ENCODE data around the gene RNASEH1.
"Not testable (repeated sequence)": the region's sequence is repeated elsewhere in the genome, so short reads cannot be mapped to it uniquely, and the experiment has no call there.

The RNASEH1 gene

DNA sequence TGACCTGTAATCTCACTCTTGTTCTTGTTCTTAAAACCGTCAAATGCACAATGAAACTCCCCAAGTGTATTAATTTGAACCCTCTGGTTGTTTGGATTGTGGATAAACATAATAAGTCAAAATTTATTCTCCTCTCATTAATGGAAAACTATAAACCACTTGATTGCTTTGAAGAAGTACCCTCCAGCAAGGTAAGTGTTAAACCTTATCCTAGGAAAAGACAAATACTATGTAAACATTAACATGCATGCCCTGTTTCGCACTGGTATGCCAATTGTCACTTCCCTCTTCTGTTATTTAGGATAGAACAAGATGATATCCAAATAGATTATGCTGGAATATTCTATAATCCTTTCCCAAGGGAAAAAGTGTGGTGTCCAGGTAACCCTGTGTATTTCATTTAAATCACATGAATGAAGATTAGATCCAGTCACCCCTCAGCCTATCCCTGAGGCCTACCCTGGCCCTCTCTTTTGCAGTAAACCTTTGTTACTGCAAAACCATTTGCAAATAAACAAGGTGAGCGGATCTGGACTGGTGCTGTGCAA lies 40.1 kb downstream of the RNASEH1 start:
- DNase-seq = no peak

DNA sequence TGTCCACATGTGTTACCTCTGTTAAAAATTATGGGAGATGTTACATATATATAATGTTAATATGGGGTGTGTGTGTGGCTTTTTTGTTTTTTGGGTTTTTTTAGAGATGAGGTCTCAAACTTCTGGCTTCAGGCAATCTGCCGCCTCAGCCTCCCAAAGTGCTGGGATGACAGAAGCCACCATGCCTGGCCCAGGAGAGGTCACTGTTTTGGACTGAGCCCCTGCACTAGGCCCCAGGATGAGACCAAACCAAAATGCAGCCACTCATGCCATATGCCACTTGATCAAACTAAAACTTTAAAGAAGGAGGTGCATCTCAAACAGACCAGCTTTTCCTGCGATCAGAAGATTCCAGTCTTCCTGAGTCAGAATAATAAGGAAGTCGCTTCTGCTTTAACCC lies 41.3 kb downstream of the RNASEH1 start:
- no peak for DNase-seq

DNA sequence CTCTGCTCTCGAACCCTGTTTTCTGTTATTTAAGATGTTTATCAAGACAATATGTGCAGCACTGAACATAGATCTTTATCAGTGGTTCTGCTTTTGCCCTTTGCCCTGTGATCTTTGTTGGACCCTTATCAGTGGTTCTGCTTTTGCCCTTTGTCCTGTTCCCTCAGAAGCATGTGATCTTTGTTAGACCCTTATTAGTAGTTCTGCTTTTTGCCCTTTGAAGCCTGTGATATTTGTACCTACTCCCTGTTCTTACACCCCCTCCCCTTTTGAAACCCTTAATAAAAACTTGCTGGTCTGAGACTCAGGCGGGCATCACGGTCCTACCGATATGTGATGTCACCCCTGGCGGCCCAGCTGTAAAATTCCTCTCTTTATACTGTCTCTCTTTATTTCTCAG lies 42.7 kb downstream of the RNASEH1 start:
- DNase-seq = not testable (repeated sequence)

DNA sequence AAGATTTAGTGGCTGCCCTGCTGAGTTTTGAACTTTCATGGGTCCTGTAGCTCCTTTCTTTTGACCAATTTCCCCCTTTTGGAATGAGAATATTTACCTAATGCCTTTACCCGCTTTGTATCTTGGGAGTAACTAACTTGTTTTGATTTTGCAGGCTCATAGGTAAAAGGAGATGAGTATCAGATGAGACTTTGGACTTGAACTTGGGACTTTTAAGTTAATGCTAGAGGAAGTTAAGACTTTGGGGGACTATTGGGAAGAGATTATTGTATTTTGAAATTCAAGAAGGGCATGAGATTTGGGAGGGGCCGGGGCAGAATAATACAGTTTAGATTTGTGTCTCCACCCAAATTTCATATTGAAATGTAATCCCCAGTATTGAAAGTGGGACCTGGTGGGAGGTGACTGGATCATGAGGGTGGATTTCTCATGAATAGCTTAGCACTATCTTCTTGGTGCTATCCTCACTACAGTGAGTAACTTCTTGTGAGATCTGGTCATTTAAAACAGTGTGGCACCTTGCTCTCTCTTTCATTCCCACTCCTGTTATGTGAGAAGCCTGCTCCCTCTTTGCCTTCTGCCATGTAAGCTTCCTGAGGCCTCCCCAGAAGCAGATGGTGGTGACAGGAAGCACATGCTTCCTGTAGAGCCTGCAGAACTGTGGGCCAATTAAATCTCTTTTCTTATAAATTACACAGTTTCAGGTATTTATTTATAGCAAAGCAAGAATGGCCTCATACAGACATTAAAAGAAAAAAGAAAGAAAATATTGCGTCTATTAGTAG lies 44.9 kb downstream of the RNASEH1 start:
- no peak for DNase-seq

DNA sequence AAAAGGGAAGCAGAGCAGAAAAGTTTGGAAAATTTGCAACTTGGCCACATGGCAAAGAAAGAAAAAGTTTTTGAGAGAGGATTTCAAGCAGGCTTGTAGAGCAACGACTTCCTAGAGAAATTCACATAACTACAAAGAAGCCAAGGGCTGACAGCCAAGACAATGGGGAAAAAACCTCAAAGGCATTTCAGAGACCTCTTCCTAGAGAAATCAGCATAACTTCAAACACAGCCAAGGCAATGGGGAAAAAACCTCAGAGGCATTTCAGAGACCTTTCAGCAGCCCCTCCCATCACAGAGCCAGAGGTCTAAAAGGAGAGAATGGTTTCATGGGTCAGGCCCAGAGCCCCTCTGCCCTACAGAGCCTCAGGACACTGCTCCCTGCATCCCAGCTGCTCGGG lies 46.0 kb downstream of the RNASEH1 start:
- no peak for DNase-seq

DNA sequence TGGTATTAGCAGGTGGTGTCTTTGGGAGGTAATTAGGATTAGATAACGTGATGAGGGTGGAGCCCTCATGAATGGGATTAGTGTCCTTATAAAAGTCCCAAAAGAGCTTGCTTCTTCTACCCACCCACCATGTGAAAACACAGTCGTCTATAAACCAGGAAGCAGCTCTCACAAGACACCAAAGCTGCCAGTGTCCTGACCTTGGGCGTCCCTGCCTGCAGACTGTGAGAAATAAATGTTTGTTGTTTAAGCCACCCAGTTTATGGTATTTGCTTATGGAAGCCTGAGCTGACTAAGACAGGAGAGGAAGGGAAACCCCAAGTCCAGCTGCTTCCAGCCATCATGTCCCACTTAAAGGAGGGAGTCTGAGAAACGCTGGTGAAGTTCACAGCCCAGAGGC lies 52.4 kb downstream of the RNASEH1 start:
- no peak for DNase-seq

DNA sequence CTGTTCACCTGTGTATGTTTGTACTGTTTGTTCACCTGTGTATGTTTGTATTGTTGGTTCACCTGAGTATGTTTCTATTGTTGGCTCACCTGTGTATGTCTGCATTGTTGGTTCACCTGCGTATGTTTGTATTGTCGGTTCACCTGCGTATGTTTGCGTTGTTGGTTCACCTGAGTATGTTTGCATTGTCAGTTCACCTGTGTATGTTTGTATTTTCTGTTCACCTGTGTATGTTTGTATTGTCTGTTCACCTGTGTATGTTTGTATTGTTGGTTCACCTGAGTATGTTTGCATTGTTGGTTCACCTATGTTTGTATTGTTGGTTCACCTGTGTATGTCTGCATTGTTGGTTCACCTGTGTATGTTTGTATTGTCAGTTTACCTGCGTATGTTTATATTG lies 53.4 kb downstream of the RNASEH1 start:
- DNase-seq = no peak

DNA sequence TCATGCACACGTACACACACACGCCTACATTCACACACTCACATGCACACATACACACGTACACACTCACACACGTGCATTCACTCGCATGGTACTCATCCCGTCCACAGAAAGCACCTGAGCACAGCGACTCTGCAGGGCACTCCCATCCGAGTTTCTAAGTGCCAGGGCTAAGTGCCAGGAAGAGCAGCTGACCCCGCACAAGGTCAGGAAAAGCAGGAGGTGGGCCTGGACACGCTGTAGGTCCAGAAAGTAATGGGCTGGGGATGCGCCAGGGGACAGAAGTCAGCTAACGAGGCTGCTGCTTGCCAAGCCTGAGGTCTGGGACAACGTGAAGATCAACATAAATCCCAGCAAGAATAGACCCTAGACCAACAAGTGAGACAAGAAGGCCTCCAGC lies 54.6 kb downstream of the RNASEH1 start:
- no peak for DNase-seq

DNA sequence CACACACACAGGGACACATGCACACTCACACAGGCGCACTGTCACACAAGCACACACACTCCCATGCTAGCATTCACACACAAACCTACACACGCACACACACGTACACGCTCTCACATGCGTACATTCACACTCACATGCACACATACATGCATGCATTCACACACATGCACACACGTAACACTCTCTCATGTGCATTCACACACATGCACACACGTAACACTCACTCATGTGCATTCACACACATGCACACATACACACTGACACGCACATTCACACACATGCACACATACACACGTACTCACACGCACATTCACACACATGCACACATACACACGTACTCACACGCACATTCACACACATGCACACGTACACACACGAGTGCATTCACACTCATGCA lies 55.1 kb downstream of the RNASEH1 start:
- DNase-seq = no peak

DNA sequence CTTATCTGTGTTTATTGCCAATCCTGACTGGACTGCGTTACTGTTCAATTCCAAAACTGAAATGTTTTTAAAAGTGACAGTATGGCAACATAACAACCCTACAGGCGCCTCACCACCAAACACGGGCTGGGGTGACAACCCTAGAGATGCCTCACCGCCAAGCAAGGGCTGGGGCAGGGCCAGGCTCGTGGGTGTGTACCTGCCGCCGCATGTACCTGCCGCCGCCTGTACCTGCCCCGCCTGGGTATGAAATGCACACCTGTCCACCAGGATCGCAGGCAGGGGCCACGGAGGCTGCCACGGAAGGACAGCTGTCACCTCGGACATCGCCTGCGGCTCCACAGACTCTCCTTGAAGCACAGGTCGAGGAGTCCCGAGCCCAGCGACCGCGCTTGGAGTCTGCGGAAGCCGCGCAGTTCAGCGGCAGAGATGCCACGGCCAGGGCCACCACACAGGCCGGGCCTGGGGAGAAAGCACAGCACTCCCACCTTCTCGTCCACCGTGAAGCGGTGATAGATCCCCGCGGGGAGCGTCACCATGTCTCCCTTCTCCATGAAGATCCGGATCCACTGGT lies 57.7 kb downstream of the RNASEH1 start:
- DNase-seq = no peak

DNA sequence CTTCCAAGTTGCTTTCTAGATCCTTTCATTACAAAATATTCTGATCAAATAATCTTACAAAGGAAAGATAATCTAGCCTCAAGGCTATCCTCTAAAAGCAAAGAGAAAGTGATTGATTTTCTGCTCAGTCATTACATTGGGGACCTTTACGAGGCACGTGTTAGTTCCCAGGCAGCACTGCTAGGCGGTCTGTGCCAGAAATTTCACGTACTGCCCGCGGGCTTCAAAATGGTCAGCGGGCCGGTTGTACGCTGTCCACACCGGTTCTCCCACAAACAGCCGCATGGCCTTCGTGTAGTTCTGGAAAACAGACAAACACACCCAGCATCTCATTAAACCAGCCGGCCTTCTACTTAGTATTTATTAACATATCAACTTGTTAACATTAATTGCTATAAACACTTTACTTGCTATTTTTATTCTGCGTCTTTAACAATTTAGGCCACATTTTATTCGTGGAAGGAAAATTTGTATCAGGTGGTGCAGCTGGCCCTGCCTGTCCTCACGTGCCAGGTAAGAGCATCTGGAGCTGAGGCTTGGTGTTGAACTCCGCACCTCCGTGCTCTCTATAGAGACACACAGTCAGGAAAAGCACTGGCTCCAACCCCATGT lies 59.2 kb downstream of the RNASEH1 start:
- DNase-seq = no peak

DNA sequence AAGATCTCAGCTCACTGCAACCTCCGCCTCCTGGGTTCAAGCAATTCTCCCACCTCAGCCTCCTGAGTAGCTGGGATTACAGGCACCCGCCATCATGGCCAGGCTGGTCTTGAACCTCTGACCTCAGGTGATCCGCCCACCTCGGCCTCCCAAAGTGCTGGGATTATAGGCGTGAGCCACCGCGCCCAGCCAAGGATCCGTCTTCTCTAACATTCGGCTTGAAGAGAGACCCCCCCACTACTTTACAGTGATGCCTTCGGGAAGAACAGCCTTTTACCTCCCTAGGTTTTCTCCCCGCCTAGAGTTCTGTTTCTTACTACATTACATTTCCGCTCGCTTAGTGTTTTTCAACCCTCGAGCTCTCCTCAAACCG lies 61.4 kb downstream of the RNASEH1 start:
- not testable (repeated sequence) for DNase-seq
